NCI-H1105 (cell line): Measurements from ENCODE around the gene TCEANC2.

Experiments
- DNase-seq: peaks from one replicate; lab custom pipeline; 2025; lab: John Stamatoyannopoulos, UW

Gene TCEANC2

DNA sequence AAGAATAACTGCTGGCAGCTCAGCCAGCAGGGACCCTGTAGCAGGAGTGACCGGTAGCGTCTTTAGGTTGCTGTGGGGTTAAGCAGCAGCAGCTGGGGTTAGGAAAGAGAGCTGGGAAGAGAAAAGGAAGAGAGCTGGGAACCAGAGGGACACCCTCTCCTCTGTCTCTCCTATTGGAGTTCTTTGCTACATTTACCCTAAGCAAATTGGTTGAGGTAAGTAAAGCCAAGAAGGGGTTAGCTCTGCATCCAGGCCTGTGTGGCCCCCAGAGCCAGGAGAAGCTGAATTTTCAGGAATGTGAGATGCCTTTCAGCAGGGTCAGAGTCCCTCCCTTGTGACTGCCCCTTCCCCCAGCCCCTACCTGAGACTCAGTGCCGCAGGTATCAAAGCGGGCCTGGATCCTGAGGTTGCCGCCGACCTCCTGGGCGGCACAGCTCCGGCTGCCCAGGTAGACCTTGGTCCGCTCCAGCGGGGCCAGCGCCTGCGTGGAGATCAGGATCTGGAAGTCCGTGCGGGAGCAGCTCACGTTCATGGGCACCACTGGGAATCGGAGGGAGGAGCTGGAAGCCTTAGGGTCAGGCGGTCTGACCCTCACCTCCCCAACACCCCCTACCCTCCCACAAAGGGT is 83.0 kb downstream of the TCEANC2 start:
- DNase-seq: no peak

DNA sequence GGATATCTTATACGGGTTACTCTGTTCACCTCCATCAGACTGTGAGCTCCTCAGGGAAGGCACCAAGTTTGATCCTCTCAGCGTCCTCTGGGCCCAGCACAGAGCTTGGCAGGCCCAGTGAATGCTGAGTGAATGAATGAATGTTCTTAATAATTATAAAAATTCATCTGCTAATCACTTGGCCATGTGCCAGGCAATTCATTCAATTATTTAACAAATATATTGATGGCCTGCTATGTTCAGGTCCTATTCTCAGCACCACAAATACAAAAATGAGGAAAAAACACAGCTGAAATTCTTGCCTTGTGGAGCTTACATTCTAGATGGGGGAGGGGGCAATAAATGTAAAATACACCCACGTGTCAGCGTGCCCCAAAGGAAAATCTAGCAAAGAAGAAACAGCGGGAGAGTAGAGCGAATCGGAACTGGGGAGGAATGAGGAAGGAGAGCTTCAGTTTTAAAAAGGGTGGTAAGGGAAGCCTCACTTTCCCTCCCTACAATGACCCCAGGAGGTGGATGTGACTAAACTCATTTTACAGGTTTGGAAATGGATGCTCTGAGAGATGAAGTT is 83.6 kb downstream of the TCEANC2 start:
- no peak for DNase-seq

DNA sequence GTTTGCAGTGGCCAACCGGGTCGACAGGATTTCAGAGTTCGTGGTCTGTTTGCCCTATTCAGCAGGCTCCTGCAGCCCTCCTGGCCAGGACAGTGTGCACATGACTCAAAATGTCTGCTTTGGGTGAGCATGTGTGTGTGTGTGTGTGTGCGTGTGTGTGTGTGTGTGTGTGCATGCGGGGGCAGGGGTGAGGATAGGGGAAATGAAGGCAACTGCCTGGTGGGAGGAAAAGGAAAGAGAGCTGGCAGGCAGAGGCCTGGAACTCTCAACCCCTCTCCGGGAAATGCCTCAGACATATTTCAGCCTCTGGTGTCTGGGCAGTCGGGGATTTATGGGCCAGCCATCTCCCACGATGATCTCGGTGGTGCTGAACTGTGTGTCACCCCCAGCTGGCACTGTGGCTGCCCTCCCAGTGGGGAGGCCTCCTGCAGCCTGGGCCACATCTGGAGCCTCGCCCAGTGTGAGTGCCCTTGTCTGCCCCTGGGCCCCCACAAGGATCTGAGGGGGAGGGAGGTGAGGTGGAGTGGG is 84.2 kb downstream of the TCEANC2 start:
- no peak for DNase-seq

DNA sequence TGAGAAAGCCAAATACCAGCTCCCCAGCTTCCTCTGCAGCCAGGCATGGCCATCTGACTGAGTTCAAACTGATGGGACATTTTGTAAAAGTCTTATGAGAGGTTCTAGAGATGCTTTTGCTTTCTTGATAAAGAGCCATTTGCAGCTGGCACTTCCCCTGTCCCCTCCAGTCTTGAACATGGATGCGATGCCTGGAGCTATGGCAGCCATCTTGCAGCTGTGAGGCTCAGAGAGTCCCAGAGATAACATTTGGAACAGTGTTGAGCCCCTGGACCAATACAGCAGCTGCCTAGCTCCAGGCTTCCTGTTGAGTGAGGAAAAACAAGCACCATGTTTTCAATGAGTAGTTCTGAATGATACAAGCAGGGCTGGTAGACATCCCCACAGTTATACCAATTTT is 85.6 kb downstream of the TCEANC2 start:
- no peak for DNase-seq

DNA sequence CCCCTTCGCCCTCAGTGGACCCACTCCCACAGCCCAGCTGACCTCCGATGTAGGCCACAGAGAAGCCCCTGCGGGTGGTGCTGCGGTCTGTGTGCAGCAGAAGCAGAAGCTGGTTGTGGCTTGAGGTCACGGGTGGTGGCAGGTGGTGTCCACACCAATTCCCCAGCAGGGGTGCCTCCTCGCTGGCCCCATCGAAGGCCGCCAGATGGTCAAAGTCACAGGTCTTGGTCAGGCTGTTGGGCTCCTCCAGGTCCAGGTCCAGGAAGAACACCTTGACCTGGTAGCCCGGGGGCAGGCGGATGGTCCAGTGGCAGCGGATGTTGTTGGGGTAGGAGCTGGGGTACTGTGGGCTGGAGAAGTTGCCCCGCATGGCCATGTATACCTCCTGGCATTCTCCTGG is 86.3 kb downstream of the TCEANC2 start:
- DNase-seq: no peak

DNA sequence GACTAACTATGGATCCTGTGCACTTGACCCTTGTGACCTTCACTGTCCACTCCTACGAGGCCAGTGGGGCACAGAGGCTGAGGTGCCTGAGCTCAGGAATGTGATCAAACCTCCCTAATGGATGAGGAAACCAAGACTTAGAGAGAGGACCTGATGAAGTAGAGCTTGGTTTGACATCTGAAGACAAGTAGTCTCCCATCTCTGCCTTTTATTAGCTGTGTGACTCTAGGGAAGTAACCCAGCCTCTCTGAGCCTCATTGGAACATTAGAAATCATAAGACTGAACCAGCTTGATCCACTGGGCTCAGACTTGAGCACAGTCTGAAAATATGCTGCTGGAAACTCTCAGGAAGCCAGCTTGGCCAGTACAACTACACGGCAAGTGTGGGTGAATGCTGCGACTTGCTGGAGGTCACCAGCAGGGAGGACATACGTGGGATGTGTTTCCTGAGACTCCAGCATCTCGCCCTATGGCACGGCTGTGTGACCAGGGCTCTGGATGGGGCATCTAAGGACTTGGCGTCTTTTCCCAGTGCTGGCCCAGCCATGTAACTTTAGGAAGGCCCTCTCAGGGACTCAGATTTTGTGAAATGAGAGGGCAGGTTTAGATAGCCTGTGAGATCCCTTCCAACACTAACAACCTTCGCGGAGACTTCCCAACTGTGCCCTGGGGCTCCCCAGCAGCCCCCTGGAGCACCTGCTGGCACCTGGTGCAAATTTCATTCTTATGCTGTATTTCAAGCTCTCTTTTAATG is 88.9 kb downstream of the TCEANC2 start:
- no peak for DNase-seq

DNA sequence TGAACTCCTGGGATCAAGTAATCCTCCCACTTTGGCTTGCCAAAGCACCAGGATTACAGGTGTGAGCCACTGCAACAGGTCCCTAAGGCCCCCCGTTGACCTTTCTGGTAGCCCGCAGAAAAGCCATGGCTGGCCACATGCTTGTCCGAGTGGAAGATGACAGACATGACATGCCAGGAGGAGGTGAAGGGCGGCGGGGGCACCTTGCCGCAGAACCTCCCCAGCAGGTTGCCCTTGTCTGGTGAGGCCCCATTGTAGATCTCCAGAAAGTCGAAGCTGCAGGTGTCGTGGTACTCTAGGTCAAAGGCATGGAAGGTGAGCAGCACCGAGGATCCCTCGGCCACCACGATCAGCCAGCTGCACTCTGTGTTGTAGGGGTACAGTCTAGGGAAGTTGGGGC is 91.0 kb downstream of the TCEANC2 start:
- no peak for DNase-seq

DNA sequence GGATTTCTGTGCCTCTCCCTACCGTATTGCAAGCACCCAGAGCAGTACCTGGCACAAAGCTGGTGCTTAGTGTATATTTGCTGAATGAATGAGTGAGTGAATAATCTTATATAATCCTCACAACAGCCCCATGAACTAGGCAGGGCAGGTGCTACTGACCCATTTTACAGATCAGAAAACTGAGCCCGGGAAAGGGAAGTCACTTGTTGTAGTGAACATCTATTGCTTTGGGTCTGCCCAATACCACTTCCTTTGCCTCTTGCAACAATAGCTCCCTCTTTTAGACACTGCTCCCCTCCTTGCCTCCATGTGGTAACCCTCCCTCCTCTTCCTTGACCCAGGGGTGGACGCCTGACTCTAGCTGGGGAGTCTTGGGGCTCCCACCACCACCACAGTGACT is 96.3 kb downstream of the TCEANC2 start:
- no peak for DNase-seq

DNA sequence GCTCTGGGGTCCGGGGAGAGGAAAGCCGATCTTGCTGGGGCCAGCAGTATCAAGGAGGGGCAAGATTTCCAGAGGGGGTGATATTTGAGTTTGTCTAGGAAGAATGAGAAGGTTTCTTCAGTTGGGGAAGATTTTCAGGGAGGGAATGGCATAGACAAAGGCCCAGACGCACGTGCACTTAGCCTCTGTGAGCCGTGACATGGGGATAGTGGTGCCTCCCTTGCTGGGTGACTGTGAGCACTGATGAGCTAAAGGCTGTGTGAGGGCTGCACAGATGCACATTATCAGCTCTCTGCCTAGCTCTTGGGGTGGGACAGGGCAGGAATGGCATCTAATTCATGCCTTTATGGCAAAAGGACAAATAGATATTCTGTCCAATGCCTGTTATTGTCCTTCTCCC is 97.6 kb downstream of the TCEANC2 start:
- DNase-seq: no peak

DNA sequence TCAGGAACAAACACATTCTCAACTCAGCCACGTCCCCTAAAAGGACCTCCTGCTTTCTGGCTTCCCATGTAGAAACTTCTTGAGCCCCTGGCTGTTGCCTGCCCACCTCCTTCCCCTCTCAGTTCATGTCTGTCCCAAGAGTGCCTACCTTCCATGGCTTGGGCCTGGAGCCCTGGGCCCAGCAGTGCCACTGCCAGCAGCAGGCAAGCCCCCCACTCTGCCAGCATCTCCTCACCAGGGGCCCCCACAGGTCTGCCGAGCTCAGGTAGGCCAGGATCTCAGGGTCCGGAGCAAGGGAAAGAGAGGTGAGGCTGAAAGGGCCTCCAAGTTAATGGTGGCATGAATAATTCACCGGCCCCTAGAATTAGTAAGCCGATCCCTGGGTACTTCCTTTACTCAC is 99.3 kb downstream of the TCEANC2 start, which contains the start of gene CDCP2:
CDCP2 (minus strand) TSS at position 305 of the 400 bp plus-strand sequence; CDS start at position 227, 78 bp downstream.
- no peak for DNase-seq

DNA sequence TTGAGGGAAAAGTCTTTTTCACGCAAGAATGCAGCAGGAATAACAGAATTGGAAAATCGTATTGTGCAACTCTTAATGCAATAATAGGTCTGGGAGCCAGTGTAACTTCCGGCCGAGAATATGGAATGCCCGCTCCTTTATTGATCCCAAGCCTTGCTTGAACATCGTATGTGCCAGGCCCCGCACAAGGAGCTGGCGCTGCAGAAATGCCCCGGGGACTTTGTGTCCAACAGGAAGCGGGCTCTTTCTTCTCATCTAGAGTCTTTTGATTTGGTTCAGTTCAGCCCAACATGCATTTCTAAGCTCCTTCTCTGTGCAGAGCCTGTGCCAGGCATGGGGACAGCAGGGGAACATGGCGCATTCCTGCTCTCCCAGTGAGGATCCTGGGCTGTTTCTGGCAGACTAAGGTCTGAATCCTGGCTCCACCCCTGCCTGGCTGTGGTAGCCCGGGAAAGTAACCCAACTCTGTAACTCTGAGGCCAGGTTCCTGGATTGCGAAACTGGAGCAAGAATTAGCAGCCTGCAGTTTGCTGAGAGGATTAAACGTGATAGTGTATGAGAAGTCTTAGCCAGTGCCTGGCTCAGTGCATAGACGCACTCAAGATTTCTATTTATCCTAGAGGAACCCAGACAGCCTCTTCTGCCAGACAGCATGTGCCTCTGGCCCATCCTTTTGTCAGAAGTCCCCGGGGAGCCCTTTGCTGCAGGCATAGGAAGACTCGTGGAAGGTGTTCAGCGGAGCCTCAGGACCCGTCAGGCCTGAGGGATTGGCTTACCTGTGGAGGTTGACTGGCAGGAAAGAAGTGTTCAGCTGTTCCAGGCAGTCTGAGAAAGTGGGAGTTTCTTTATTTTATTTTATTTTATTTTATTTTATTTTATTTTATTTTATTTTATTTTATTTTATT is 100.4 kb downstream of the TCEANC2 start:
- DNase-seq: no peak
